Retina (tissue), 1 donor: ENCODE results near the gene CDK5.

Experiments
- DNase-seq: peaks from one replicate; pipeline ENCODE4 v3.0.0-alpha.2; 2016

The CDK5 gene

DNA sequence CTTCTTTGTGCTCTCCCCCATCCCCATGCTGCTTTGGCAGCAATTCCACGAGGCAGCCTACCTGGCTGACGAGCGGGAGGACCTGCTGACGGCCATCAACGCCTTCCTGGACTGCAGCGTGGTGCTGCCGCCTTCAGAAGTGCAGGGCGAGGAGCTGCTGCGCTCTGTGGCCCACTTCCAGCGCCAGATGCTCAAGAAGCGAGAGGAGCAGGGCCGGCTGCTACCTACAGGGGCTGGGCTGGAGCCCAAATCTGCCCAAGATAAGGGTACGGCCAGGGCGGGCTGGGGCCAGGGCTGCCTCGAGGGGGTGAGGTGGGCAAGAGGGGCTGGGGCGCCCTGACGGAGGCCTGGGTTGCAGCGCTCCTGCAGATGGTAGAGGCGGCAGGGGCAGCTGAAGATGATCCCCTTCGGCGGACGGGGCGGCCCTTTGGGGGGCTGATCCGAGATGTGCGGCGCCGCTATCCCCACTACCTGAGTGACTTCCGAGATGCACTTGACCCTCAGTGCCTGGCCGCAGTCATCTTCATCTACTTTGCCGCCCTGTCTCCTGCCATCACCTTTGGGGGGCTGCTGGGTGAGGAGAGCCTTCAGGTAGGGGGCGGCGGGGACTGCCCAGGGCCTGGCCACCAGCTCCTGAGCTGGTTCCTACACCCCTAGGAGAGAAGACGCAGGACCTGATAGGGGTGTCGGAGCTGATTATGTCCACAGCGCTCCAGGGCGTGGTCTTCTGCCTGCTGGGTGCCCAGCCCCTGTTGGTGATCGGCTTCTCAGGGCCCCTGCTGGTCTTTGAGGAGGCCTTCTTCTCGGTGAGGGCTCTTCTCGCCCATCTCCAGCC, 13.6 kb upstream of the CDK5 start:
- no peak for DNase-seq

DNA sequence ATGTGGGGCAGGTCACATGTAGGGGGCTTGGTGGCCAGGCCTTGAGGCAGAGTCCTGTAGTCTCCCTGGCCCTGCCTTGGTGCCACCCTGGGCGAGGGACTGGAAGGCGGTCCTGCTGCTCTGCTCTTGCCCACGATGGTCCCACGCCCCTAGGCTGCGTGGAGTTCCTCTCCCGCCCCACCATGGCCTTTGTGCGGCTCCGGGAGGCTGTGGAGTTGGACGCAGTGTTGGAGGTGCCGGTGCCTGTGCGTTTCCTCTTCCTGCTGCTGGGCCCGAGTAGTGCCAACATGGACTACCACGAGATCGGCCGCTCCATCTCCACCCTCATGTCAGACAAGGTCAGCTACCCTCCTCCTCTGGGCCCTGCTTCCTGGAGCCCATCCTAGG, 12.9 kb upstream of the CDK5 start:
- DNase-seq, result no peak

DNA sequence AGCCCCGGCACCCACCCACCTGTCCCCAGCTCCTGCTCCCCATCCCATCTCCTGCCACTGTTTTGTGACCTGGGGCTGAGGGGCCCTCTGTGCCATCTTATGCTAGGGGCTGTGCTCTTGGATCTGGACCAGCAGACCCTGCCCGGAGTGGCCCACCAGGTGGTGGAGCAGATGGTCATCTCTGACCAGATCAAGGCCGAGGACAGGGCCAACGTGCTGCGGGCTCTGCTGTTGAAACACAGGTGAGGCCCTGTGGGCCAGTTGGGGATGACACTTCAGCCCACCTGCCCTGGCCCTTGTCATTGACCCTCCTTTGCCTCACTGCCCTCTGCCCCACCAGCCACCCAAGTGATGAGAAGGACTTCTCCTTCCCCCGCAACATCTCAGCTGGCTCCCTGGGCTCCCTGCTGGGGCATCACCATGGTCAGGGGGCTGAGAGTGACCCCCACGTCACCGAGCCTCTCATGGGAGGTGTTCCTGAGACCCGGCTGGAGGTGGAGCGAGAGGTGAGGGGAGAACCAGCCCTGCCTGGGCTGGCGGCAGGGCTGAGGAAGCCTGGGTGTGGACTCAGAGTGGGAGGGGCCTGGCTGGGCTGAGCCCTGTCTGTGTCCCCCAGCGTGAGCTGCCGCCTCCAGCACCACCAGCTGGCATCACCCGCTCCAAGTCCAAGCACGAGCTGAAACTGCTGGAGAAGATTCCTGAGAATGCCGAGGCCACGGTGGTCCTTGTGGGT, 12.3 kb upstream of the CDK5 start:
- DNase-seq, result no peak

DNA sequence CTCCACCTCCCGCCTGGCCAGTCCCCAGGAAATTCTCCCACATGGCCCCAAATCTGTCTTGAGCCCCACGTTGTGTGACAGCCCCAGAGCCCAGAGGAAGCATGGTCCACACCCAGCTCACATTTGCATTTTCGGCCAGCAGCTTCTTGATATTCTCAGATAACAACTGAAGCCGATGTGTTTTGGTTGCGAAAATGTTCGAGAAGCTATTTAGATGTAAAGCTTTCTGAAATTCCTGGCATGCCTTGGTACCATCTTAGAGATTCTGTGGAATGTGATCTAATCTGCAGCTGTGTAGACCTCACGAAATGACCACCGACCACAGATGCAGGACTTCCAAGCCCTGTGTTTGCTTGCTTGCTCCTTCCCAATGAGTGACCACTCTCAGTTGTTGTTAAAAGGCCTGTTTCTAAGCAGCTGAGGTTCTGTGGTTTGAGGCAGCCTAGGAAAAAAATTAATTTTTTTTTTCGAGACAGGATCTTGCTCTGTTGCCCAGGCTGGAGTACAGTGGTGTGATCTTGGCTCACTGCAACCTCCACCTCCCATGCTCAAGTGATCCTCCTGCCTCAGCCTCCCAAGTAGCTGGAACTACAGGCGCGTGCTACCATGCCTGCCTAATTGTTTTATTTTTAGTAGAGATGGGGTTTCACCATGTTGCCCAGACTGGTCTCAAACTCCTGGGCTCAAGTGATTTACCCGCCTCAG, 10.5 kb upstream of the CDK5 start:
- DNase-seq, result no peak

GRCh38 chr7:151066273-151066974, 8.7 kb upstream of the CDK5 start:
- no peak for DNase-seq

DNA sequence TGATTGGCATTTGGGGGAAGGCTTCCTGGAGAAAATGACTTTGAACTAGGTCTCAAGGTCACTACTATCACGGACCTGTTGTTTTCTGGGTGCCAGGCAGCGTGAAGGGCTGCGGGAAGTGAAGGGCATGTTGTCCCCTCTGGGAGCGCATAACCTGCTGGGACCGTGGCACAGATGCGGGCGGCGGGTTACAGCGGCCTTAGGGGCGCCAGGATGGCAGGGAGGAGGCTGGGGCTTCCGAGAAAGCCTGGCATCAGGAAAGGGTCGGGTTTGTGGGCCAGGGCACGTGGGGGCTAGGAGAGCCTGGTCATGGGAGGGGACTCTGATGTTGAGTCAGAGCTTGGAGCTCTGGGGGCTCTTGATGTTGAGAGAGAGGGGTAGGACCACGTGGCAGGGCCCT, 7.8 kb upstream of the CDK5 start:
- DNase-seq, result no peak

DNA sequence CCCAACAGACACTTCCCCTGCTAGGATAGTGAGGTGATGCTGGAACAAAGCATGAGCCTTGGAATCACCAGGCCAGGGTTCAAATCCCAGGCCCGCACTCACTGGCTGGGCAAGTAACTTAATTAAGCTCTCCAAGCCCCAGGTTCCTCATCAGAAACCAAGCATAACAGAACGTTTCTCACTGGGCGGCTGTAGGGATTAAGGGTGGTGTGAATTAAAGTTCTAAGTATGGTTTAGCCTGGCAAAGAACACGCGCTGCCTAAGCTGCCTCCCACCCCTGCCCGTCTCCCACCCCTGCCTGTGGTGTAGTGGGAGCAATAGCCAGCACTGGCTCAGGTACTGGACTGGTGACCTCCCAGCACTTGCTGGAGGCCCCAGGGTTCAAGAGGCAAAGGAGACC, 7.3 kb upstream of the CDK5 start:
- no peak for DNase-seq

DNA sequence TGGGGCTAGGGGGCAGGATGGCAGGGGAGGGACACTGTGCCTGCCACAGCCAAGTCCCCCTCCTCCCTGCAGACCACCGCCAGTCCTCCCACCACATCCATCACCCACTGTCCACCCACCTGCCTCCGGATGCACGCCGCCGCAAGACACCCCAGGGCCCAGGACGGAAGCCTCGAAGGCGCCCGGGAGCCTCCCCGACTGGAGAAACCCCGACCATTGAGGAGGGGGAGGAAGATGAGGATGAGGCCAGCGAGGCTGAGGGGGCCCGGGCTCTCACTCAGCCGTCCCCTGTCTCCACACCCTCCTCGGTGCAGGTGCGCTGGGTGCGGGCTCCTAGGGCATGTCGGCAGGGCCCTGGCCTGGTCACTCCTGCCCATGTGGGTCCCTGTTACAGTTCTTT, 6.8 kb upstream of the CDK5 start:
- no peak for DNase-seq

DNA sequence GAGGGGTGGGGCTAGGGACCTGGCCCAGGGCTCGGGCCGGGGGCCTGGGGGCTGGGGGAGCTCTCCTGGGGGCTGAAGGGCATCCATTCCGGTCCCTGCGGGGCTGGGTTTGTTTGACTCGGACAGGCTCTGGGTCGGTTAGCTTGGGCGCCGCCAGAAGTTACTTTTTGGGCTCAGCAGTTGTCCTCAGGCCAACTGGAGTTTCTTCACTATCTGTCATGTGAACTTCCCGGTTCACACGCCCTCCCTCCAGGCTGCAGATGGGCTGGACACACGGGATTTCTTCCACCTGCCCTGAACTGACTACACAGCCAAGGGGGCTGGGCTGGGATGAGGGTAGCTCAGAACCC, 5.5 kb upstream of the CDK5 start:
- no peak for DNase-seq

- peak; percentile 72 for DNase-seq
Measured at GRCh38 chr7:151062399-151063211, 4.9 kb upstream of the CDK5 start.

GRCh38 chr7:151062111-151062398, 4.4 kb upstream of the CDK5 start:
- peak; percentile 47 for DNase-seq

- no peak for DNase-seq
Measured at GRCh38 chr7:151061213-151062110, 3.8 kb upstream of the CDK5 start.

GRCh38 chr7:151060416-151061212, 2.9 kb upstream of the CDK5 start:
- no peak for DNase-seq

DNA sequence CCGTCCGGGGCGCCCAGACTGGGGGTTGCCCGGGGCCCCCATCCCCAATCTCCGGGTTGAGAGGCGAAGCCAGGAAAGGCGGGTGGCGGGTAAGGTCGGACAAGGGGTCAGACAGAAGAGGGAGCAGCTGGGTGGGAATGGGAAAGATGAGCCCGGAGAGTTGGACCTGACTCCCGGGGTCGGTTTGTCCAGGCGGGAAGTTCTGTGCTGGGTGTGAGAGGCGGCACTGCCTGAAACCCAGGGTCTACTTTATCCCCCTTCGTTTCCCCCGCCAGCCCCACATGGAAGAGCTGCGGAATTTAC, 2.4 kb upstream of the CDK5 start:
- DNase-seq, result no peak

GRCh38 chr7:151059367-151060112, 1.8 kb upstream of the CDK5 start, which contains the start of gene SLC4A2:
Gene SLC4A2, plus strand, starts transcription at chr7:151059589. Its CDS starts 2,399 bp downstream, at chr7:151061988.
- DNase-seq, result peak; percentile 67

DNA sequence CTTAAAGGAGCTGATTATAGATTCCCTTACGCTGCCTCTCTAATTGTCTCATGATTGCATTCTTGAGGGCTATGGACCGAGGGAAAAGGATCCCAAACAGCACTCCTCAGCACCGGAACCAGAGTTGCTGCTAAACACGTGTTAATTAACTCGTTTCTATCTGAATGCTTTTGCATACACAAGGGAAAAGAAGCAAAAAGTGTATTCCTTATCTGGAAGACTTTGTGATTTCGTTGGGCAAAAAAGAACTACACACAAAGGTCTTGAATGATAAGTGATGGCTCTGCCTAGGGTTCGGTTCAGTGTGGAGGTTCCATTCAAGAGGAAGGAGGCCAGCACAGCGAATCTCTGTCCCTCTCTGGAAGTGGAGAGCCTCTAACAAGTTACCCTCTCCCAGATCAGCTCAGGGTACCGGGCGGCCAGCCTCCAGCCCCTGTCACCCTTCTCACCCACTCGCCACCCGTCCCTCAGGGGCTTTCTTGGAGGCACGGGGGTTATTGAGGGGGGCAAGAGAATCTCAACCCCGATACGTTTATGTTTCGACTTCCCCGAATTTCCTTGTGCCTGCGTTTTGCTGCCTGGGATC, 1.2 kb upstream of the CDK5 start:
- peak; percentile 65 for DNase-seq

DNA sequence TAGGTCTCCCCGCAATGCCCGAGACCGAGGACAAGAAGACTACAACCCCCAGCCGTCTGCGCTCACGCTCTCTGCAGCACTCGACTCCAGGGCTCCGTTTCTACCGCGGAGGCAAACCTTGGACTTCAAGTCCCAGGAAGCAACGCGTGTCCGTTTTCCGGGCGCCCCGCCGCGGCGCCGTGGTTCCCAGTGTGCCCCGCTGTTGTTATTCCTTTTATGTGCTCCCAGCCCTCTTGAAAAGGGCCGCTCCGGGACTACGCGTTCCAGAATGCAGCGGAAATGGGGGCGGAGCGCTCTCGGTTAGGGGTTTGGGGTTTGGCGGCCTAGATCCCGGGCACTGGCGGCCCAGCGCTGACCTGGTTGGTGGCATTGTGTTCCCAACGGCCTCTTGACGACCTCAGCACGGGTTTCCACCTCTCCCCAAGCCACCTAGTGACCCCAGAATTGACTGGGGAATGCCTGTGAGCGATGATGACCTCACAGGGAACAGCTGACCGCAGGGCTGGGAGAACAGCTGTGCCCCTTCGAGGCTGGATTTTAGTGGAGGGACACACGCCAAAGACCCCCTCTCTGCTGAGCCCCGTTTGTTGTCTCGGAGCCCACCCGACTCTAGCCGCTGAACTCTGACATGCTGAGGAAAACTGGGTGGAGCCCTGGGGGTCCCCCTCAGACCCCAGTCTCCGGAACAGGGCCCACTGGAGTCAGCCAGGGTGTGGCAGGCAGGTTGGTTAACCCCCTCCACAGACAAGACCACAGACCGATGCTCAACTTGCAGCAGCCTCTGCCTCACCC, 488 bp upstream of the CDK5 start:
- DNase-seq, result peak; percentile 99

- DNase-seq, result no peak
Measured at GRCh38 chr7:151056666-151057505, 811 bp downstream of the CDK5 start.
